ENCODE data around the gene FMNL2.

- TF ChIP-seq CTCF (IDR thresholded peaks at IDR 0.05) (no peak), POLR2A (IDR thresholded peaks at IDR 0.05) (no peak)
These were observed 86.8 kb downstream of the FMNL2 start for GRCh38 chr2:152421521-152422370.

Measured in thyroid gland (tissue), 4 donors.